GM18519 (cell line): Measurements from ENCODE around the gene MYPN.
"Not testable (repeated sequence)": the region's sequence is repeated elsewhere in the genome, so short reads cannot be mapped to it uniquely, and the experiment has no call there.

Source experiments
- ATAC-seq: cut with Tn5 transposase; IDR thresholded peaks from one replicate; pipeline ENCODE4 v1.9.1; 2021; ENCODE audit warnings: mild to moderate bottlenecking, moderate library complexity; ENCODE audit not compliant: unreplicated experiment, low FRiP score

The MYPN gene

DNA sequence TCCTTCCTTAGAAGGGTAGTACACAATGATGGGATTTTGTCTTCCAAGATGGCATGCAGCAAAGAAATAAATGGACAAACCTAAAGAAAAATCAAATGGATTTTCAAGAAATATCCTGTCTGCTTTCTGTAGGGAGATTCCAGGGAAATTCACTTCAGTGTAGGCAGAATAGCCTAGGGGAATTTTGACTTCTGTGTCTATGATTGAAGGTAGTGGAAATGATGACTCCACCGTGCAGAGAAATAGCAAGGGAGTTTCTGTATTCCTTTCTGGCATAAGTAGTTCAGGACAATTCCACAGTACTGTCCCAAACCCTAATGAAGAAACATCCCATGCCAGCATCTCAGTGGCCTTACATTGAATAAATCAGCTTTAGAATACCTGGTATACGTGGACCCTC lies 113.1 kb downstream of the MYPN start:
- no peak for ATAC-seq

DNA sequence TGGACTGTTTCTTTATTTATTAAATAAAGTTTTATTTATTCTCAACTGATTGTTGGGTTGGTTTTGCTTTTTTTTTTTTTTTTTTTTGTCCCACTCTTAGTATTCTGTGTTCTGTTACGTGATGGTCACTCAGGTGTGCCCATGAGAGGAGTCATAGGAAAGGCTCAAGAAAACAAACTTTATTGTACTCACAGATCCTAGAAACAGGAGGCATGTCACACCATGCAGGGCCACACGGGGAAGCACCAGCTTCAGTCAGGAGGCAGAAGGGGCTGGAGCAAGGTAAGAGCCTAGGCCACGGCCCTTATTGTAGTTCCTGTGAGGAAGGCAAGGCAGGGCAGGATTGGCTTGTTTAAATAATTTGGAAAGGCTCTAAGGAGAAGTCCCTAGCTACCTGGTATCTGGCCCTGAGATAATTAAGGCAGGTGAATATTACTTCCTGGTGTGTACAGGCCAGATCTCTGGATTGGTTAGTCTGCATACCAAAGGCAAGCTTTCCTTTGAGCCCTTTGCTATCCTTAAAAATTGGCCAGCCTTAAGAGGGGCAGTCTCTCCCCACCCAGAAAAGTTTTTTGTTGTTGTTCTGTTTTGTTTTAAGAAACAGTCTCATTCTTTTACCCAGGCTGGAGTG lies 114.4 kb downstream of the MYPN start:
- ATAC-seq, result no peak

DNA sequence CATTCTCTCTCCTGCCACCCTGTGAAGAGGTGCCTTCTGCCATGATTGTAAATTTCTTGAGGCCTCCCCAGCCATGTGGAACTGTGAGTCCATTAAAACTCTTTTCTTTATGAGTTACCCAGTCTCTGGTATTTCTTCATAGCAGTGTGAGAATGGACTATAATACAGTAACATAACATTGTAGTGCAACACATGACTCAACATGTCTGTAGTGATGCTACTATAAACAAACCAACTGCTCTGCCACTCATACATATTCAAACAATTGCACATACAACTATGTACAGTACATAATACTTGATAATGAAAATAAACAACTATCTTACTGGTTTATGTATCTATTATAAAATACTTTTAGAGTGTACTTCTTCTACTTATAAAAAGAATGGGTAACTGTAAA lies 115.5 kb downstream of the MYPN start:
- no peak for ATAC-seq

DNA sequence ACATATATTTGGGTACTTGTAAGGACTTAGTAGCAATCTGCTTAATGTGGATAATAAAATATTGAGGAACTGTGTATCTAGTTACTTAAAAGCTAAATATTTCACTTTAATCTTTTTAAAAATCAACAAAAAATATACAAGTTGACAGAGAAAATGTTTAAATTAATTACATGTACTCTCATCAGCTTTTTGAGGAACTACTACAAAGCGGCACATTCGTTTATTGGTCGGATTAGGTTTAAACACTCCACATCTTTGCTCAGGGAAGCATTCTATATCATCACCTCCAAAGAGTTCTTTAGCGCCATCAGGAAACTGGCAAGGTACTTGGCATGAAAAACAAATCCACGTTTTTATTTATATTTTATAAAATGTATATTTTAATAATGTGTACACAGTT lies 121.0 kb downstream of the MYPN start:
- no peak for ATAC-seq

DNA sequence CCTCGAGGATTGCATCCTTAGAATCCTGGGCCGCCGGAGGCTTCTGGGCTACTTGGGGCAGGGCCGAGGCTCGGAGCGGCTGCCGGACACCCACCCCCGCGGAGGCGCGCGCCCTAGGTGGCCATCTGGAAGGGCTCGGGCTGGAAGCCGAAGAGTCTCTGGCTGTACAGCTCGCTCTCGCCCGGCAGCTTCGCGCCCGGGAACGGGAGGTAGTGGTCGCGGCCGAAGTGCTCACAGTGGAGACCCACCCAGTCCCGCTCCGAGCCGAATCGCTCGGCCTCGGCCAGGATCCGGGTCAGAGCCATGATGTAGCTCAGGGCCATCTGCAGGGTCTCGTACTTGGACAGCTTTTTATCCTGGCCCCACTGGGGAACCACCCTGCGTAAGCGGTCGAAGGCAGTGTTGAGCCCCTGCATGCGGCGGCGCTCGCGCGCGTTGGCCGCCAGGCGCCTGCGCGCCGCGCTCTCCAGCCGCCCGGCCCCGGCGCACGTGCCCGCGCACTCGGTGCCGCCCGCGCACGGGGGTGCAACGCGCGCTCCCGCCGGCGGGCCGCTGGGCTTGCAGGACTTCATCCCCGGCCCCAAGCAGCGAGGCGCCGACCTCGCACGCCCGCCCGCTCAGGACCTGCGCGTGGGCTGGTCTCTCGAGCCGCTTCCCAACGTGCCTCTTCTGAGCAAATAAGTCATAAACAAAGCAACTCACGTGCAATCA lies 122.0 kb downstream of the MYPN start:
- ATAC-seq, result peak; percentile 93

DNA sequence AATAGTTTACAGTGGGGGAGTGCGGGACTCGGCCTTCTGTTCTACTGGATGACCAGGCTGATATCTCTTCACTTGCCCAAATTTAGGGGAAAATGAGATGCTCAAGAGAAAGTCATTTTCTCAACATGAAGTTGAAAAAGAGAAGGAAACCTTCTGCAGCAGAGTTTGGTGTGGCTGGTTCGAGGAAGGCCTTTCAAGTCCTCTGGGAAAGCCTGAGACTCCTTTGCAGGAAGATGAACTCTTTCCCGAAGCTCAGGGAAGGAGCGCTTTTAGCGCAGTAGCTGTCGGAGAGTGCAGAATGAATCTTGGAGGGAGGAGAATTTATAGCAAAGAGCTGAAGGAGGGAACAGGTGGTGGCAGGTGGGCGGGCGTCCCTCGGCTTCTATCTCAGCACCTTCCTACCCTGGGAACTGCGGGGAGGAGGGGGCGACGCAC lies 122.5 kb downstream of the MYPN start, which contains the start of gene ATOH7:
ATOH7 (minus strand) TSS at position 297 of the 435 bp plus-strand sequence. CDS start 436 bp downstream, outside the sequence.
- ATAC-seq, result no peak

DNA sequence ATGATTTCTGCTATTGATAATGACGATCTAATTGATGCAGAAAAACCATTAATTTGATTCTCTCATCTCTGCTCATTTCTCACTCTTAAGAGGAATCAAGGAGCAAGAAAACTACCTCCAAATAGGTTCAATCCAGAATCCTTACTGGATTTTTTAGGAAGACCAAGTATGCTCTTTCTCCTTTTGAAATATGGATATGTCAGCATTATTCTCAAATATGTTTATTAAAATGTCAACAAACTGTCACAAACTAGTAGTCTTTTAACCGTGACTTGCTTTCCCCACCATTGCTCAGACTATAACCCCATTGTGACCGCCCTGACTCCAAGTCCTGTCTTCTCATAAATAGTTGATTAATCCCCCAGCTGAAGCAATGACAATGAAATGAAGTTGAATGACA lies 123.8 kb downstream of the MYPN start:
- ATAC-seq, result no peak

DNA sequence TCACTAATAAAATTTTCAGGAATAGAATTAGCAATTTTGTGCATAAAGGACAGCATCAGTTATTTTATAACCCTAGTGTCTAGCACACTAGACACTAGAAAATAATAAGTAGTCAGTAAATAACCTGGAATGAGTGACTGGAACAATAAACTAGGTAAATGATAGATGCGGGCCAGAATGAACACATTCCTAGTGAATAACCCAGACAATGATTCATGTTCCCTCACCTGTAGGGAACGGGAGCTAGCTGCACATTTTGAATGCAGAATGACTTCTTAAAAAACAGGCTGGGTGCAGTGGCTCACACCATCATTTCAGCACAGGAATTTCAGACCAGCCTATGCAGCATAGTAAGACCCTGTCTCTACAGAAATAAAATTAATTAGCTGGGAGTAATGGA lies 125.8 kb downstream of the MYPN start:
- ATAC-seq, result no peak

DNA sequence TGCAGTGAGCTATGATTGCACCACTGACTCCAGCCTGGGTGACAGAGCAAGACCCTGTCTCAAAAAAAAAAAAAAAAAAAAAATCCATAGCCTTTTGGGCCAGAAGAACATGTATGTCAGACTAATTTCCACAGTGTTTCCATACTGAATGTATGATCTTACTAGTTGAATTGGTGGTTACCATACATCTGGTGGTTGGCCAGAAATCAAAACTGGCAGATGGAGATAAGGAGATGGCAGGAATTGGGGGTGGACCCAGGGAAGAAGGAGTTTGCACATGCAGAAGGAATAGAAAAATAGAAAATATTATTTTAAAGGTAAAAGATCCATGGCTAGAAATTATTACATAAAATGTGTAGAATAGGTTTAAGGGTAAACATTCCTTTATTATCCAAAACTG lies 126.3 kb downstream of the MYPN start:
- ATAC-seq, result no peak

DNA sequence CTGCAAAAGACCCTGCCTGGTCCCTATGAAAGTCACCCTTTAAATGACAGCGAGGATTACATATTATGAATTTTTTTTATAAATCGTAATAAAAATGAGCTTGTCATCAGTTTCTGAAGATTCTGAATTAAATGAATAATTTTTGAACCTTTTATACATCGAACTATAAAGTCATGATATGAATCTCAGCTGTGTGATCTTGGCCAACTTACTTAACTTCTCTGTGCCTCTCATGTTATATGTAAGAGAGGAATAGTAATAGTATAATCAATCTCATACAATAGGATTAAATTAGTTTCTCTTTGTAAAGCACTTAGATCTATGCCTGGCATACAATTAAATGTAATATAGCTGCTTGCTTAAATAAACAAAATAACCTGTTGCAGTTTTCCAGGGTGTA lies 127.9 kb downstream of the MYPN start:
- no peak for ATAC-seq

DNA sequence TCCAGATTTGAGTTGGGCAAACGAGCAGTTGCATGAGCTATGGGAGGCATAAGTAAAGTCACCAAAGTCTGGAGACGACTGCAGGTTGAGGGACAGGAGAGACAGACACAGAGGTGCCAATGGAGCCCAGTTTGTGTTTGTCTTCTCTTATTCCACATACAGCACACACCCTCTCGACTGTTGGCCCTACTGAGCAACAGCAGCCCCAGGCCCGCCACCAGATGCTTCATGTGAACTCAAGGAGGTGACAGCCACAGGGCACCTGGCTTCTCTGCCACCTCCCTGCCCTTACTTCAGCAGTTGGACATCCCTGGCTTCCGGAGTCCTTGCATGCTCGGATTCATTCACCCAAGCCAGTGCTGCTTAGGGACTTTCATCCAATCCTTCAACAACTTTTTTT lies 129.1 kb downstream of the MYPN start:
- ATAC-seq, result no peak

DNA sequence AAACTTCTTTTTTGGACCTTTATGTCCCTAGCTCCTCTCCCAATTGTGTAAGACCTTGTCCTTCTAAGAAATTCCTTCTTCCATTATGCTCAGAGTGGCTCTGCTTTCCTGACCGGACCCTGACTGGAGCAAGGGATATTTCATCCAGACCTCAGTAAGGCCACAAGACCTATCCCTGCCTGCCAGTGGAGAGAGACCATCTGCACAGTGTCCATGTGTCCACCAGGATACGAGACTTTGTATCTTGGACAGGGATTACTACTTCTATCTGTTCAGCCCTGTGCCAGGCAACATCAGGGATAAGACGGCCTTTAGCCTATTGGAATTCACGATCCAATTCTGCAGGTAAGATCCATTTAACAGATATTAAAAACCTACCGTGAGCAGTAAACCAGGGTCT lies 129.8 kb downstream of the MYPN start:
- no peak for ATAC-seq

DNA sequence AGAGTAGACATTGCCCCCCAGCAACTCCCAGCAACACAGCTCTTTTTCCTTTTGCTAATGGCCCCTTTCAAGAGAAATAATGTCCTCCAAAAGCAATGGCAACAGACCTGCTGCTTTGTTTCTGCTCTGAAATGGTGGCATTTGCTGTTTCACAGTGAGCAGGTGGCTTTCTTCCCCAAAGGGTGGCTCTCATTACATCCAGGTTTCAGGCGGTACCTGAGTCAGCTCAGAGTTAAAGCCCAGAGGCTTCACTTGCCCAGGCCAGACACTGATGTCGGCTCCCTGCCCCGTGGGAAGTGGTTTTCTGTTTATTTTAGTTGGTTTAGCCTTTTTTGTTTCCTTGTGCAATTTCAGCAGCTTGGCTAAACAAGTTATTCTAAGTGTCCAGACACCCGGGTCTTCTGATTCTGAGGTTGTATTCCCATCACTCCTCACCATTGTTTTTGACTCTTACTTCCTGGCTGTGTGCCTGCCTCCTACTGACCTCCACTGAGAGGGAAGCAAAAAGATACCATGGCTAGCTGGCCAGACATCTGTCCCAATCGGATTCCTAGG lies 130.4 kb downstream of the MYPN start:
- no peak for ATAC-seq

DNA sequence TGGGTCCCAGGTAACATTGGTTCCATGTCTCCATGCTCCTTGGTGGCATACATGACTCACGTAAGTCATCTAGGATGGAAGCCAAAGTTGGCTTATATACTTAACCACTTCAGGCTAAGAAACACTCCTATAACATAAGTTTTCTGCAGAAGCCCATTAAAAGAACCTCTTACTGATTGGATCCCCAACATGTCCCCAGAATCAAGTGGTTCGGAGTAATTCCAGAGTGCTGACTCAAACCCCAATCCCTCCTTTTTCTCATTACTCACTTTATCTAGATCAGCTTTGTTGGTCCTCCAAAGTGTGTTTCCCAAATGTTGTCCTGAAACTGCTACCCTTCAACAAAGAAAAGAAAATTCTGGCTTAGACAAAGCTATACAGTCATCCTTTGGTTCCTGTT lies 132.8 kb downstream of the MYPN start:
- ATAC-seq, result no peak

DNA sequence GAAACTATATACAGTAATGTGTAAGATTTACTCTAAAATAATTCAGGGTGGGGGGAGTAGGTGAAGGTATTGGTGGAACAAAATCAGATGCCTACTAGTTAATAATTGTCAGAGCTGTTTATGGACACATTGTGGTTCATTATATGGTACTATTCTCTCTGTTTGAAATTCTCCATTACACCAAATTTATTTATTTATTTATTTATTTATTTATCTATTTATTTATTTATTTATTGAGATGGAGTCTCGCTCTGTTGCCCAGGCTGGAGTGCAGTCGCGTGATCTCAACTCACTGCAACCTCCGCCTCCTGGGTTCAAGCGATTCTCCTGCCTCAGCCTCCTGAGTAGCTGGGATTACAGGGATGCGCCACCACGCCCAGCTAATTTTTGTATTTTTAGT lies 137.1 kb downstream of the MYPN start:
- ATAC-seq, result not testable (repeated sequence)

DNA sequence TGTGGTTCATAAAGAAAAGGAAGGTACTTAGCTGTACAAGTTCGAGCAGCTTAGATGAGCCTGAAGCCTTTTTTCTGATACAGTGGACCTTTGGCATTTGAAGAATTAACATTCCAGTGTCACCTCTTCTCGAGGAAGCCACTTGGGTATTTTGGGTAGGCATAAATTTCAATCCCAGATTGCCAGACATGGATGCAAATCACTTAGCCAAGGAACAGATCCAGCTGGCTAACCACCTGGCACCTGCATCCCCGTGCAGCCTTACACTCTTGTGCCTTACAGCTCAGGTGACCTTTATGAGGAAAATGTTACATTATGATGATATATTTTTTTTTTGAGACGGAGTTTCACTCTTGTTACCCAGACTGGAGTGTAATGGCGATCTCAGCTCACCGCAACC lies 138.6 kb downstream of the MYPN start:
- ATAC-seq, result no peak

DNA sequence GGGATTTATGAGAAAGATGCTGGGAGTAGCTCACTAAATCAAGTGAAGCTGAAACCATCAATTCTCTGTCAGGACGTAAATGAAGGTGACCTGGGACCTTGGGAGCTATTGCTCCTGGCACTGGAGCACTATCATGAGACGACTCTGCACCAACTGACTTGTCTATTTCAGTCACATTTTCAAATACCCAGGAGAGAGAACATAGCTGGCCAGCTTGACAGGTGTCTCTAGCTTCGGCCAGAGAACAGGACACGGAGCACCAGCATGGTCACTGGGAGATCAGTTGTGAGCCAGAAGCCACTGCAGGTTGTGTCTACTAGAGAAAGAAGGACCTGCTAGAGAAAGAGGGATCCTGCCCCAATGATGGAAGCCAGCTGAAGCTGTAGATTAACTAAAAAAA lies 140.0 kb downstream of the MYPN start:
- ATAC-seq, result no peak

DNA sequence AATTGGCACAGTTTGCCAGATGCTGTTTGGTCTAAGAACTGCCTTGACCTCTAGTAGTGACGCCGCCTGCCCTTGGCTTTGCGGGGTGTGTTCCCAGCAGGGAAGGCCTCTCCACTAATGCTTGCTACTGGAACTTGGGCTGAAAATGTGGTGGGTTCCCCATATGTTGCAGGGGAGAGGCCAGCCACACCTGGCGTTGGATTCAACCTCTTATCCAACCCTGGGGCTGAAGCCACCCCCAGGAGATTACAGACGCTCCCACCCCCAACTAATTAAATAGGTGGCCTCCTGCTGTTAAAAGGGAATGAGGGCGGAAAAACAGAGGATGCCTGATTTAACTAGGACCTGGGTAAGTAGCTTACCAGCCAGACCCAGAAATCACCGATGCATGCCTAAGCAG lies 141.9 kb downstream of the MYPN start:
- ATAC-seq, result no peak

DNA sequence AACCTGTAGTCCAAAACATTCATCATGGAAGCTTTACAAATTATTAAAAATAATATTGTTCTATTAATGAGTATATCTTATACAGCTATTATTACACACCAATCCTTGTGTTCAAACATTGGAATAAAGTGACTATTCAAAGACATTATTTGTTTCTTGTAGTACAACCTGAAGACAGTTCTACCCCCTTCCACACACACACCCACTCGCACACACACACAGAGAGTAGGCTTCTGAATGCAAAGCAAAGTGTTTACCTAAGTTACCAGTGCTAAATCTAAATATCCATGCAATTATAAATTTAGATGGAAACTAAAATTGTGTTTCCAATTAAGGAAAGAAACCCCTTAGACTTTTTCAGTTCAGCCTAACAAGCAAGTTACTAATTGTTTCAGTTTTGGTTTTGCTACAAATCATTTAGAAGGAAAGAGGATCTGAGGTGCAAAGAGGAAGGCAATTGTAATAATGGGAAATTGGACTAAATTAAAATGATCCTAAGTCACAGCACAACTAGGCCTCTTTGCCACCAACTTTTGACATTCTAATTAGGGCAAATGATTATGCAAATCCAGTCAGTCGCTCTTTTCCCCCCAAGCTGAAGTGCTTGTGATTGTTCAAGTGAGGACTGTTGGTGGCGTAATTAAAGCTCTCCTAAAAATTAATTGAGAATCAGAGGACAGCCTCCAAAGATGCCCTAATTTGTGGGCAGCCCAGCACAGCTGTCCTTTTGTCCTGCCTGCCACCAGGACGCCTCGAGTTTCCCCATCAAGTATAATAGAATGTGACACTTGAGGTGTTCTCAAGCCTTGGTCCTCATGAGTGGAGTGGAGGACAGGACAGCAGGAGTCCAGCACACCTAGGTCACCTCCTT lies 142.6 kb downstream of the MYPN start:
- no peak for ATAC-seq

DNA sequence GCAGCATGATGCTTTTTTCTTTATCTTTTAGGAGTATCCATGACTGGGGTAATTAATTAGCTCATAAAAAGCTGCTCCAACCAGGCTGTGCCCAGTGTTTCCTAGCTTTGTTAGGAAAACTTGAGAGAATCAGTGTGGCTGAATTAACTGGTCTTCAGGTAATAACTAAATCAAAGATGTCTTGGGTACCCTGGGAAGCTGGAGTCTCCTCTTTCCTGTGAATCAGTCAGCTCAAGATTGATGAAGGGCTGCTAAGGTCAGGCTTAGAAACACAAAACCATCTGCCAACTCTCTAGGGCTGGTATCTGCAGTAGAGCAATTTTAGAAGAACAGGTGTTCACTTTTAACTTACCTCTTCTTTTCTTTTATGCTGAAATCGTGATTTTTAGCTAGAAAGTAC lies 144.1 kb downstream of the MYPN start:
- ATAC-seq, result no peak
